Type B pancreatic cell (in vitro differentiated cells): Measurements from ENCODE around the gene ZDHHC24. TPM values are rescaled to one million over a fixed set of nuclear protein-coding genes. Genes with fewer than 3 reads are reported as not detected.

ENCODE experiments used
- DNase-seq: peaks from one replicate; pipeline ENCODE4 v3.0.0; 2021; ENCODE audit warnings: mixed read lengths; ENCODE audit not compliant: unreplicated experiment; ENCODE audit errors: extremely low spot score
- H3K27ac Mint-ChIP-seq: 2 replicates; pipeline ENCODE4 v1.8.0; 2021; ENCODE audit warnings: mild to moderate bottlenecking, mixed read lengths
- H3K27me3 Mint-ChIP-seq: 2 replicates; pipeline ENCODE4 v1.8.0; 2021; ENCODE audit warnings: mixed read lengths
- H3K36me3 Mint-ChIP-seq: 2 replicates; pipeline ENCODE4 v1.8.0; 2021; ENCODE audit warnings: mixed read lengths
- H3K4me1 Mint-ChIP-seq: one replicate; pipeline ENCODE4 v1.8.0; 2021; ENCODE audit warnings: mixed read lengths; ENCODE audit not compliant: unreplicated experiment
- H3K4me3 Mint-ChIP-seq: 2 replicates; pipeline ENCODE4 v1.8.0; 2021; ENCODE audit warnings: mild to moderate bottlenecking, mixed read lengths
- H3K9me3 Mint-ChIP-seq: 2 replicates; pipeline ENCODE4 v1.8.0; 2021; ENCODE audit warnings: mixed read lengths
- total RNA-seq: library from RNA; stranded (reverse); gene quantifications from 2 replicates; pipeline ENCODE4 v1.2.1, GENCODE V29; 2021; ENCODE audit warnings: low replicate concordance
- TF ChIP-seq, protein P1 (sequence below): fragments of 200-600 bp; sonication (generic); conservative IDR thresholded peaks from 2 replicates; pipeline ENCODE4 v1.5.0; 2021; ENCODE audit warnings: antibody characterized with exemption, mild to moderate bottlenecking

Gene ZDHHC24
- total RNA-seq, 1 donor from 2014 or later = 8.7 TPM

- Mint-ChIP-seq H3K36me3 (no peaks in the 10 kb centered on the region), H3K27me3 (peaks cover 19% of the 10 kb centered on the region), H3K4me1 (no peaks in the 10 kb centered on the region), H3K9me3 (peaks cover 5% of the 10 kb centered on the region), H3K27ac (no peak overlapping the region), H3K4me3 (no peak overlapping the region)
- TF ChIP-seq, protein P1, sequence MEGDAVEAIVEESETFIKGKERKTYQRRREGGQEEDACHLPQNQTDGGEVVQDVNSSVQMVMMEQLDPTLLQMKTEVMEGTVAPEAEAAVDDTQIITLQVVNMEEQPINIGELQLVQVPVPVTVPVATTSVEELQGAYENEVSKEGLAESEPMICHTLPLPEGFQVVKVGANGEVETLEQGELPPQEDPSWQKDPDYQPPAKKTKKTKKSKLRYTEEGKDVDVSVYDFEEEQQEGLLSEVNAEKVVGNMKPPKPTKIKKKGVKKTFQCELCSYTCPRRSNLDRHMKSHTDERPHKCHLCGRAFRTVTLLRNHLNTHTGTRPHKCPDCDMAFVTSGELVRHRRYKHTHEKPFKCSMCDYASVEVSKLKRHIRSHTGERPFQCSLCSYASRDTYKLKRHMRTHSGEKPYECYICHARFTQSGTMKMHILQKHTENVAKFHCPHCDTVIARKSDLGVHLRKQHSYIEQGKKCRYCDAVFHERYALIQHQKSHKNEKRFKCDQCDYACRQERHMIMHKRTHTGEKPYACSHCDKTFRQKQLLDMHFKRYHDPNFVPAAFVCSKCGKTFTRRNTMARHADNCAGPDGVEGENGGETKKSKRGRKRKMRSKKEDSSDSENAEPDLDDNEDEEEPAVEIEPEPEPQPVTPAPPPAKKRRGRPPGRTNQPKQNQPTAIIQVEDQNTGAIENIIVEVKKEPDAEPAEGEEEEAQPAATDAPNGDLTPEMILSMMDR = no peak
- DNase-seq = no peak
Observed at GRCh38 chr11:66580803-66581202, 35.0 kb upstream of the ZDHHC24 start.

DNA sequence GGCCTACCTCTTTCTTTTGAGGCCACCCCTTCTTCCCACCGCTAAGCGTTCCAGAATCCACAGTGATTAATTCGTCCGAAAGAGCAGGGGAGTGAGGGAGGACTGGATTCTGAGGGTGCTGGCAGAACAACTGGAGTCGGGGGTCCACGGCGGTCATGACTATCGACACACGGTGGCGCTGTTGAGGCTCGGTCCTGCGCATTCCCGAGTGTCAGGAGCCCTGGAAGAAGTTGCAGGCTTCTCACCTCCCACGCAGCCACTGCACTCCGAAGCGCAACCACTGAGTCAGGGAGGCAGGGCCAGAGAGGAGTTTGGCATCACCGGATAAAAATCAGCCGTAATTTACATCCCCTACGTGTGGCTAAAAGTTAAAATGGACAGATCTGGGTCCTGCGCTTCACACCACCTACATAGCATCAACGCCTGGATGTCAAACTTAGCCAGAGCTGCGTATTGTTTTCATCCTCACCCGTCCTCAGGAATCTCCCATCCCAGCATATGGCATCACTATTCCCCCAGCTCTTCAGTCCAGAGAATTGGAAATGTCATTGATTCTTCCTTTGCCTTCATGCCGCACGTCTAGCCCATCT lies 33.3 kb upstream of the ZDHHC24 start:
- Mint-ChIP-seq H3K4me3 (no peak overlapping the region), H3K27me3 (peaks cover 28% of the 10 kb centered on the region), H3K27ac (no peak overlapping the region), H3K4me1 (no peaks in the 10 kb centered on the region), H3K9me3 (peaks cover 5% of the 10 kb centered on the region), H3K36me3 (no peaks in the 10 kb centered on the region)
- TF ChIP-seq, protein P1 = peak; percentile 91
- peak; percentile 84 for DNase-seq

DNA sequence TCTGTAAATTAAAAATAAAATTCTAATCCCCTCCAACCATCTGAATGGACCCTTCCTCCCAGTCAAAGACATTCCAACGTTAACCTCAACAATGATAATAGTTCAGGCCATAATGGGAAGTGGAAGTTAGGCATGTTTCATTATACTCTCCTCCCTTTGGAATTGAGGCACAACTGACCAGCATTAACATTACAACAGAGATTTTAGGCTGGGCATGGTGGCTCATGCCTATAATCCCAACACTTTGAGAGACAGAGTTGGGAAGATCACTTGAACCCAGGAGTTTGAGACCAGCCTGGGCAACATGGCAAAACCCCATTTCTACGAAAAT lies 25.0 kb upstream of the ZDHHC24 start:
- H3K4me1 Mint-ChIP-seq = no peaks in the 10 kb centered on the region
- H3K9me3 Mint-ChIP-seq = no peaks in the 10 kb centered on the region
- no peak for DNase-seq
- H3K4me3 Mint-ChIP-seq = no peak overlapping the region
- peaks cover 15% of the 10 kb centered on the region for H3K27me3 Mint-ChIP-seq
- H3K27ac Mint-ChIP-seq = no peak overlapping the region
- H3K36me3 Mint-ChIP-seq = no peaks in the 10 kb centered on the region
- TF ChIP-seq, protein P1 = no peak

- no peak overlapping the region for H3K27ac Mint-ChIP-seq
- H3K9me3 Mint-ChIP-seq = no peaks in the 10 kb centered on the region
- peaks cover 15% of the 10 kb centered on the region for H3K27me3 Mint-ChIP-seq
- TF ChIP-seq, protein P1 = no peak
- no peaks in the 10 kb centered on the region for H3K36me3 Mint-ChIP-seq
- DNase-seq = no peak
- no peaks in the 10 kb centered on the region for H3K4me1 Mint-ChIP-seq
- H3K4me3 Mint-ChIP-seq = no peak overlapping the region
Observed at GRCh38 chr11:66570079-66570849, 24.4 kb upstream of the ZDHHC24 start.

GRCh38 chr11:66569076-66569475 lies 23.2 kb upstream of the ZDHHC24 start:
- Mint-ChIP-seq H3K27me3 (peaks cover 6% of the 10 kb centered on the region), H3K4me1 (no peaks in the 10 kb centered on the region), H3K4me3 (no peak overlapping the region), H3K27ac (no peak overlapping the region), H3K36me3 (no peaks in the 10 kb centered on the region), H3K9me3 (no peaks in the 10 kb centered on the region)
- TF ChIP-seq, protein P1 = no peak
- DNase-seq = no peak
